Body of pancreas (tissue), 4 donors: ENCODE data around the gene SLC25A30. TPM values are rescaled to one million over a fixed set of nuclear protein-coding genes. Genes with fewer than 3 reads are reported as not detected.
A peak's percentile ranks its signal among the peaks of the same experiment; 100 is the strongest.
"Not testable (repeated sequence)": the region's sequence is repeated elsewhere in the genome, so short reads cannot be mapped to it uniquely, and the experiment has no call there.

Experiments used
- ATAC-seq: fragments of 150-250 bp; one replicate; pipeline ENCODE4 v1.9.1; 2016
- DNase-seq, 4 donors: peaks; one replicate each; pipeline ENCODE4 v3.0.0-alpha.2; 2019
- H3K27ac ChIP-seq, 4 donors: fragments of 200-600 bp; sonication (generic); 1 replicate in 3 of 4; 2 replicates in 1 of 4; pipeline versions ENCODE4 v1.5.1 to v1.6.1; 2016 to 2019; ENCODE audit warnings: mild to moderate bottlenecking in 1 of 4, mixed read lengths in 1 of 4, moderate library complexity in 1 of 4
- H3K27me3 ChIP-seq, 2 donors: fragments of 200-600 bp; sonication (generic); one replicate each; pipeline ENCODE4 v1.6.0; 2016; ENCODE audit warnings: mild to moderate bottlenecking in 1 of 2
- H3K36me3 ChIP-seq, 2 donors: fragments of 200-600 bp; sonication (generic); replicated peaks in 1 of 2; 2 replicates each; pipeline ENCODE4 v1.5.1; 2016; ENCODE audit warnings: low read depth in 2 of 2; ENCODE audit not compliant: insufficient read depth in 1 of 2
- H3K4me1 ChIP-seq: fragments of 200-600 bp; sonication (generic); one replicate; pipeline ENCODE4 v1.6.0; 2016
- H3K4me3 ChIP-seq, 2 donors: fragments of 200-600 bp; sonication (generic); 1 replicate in 1 of 2; 2 replicates in 1 of 2; pipeline ENCODE4 v1.5.1; 2016 to 2019
- H3K9me3 ChIP-seq, 3 donors: fragments of 200-600 bp; sonication (generic); 1 replicate in 2 of 3; 2 replicates in 1 of 3; pipeline ENCODE4 v1.5.1; 2016
- CTCF ChIP-seq, 7 experiments: fragments of 450-650 bp in 4 of 7; fragments of 200-600 bp in 3 of 7; sonication (generic) in 3 of 7; IDR thresholded peaks; one replicate each; pipeline ENCODE4 v1.5.1; 2016 to 2019; ENCODE audit warnings: antibody characterized with exemption in 7 of 7
- POLR2A ChIP-seq, 3 donors: fragments of 450-650 bp; IDR thresholded peaks; one replicate each; pipeline ENCODE4 v1.6.1; 2016; ENCODE audit warnings: antibody characterized with exemption in 3 of 3, mild to moderate bottlenecking in 2 of 3
- WGBS, 2 donors: methylation state at CpG; one replicate each; pipeline ENCODE4 v1.1.5; 2017; 5-methylcytosine and 5-hydroxymethylcytosine counted together
- intact Hi-C: fragments of 100-400 bp; cut with DNase I; formaldehyde crosslinking; loops from one replicate; pipeline ENCODE4 v1.15.1; 2023
- total RNA-seq, 2 donors: library from RNA; depleted of rRNA; stranded (reverse); fragments of >200 nt; gene quantifications; one replicate each; pipeline ENCODE4 v1.1.0, GENCODE V29; 2016

SLC25A30 gene
- total RNA-seq, 2 donors from 2014 or later: 7.3 to 10.1 TPM

GRCh38 chr13:45434556-45435371 lies 16.6 kb upstream of the SLC25A30 start:
- no peak for DNase-seq
- Histone ChIP-seq H3K36me3 (no peaks in the 10 kb centered on the region), H3K27me3 (no peaks in the 10 kb centered on the region), H3K4me3 (no peak overlapping the region), H3K4me1 (peaks cover 21% of the 10 kb centered on the region), H3K9me3 (no peaks in the 10 kb centered on the region), H3K27ac (no peak overlapping the region)
- intact Hi-C loops: no loop called here
- 73 to 82% methylated on average over 8 of the region's 8 CpGs for WGBS, 2 donors
- TF ChIP-seq POLR2A (IDR thresholded peaks at IDR 0.05) (no peak), CTCF (IDR thresholded peaks at IDR 0.05) (no peak)
- no peak for ATAC-seq

DNA sequence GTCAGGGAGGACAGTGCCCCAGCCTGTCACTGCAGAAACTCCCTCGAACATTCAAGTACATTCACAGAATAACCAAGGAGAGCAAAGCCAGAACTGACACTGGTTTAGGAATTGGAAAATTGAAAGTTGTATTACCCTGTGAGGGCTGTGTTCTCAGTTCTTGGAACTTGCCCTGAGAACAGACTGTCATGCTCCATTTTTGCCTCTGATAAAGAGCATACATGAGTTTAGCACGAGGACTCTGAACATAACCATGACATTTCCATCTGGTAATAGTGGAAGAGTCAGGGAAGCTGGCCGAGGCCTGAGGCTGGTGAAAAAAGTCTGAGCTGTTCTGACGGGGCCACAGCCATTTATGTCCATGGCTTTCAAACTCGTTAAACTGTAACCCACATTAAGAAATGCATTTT lies 15.2 kb upstream of the SLC25A30 start:
- H3K4me1 ChIP-seq: peaks cover 21% of the 10 kb centered on the region
- DNase-seq (no peak), ATAC-seq (peak; percentile 58)
- TF ChIP-seq POLR2A (IDR thresholded peaks at IDR 0.05): no peak
- no peaks in the 10 kb centered on the region for H3K36me3 ChIP-seq
- WGBS, 2 donors: 11 to 25% methylated on average over 5 of the region's 5 CpGs
- intact Hi-C loops: no loop called here
- H3K4me3 ChIP-seq: no peak overlapping the region
- H3K9me3 ChIP-seq: no peaks in the 10 kb centered on the region
- peak overlapping the region; percentile 51 to 76 (median 54) for H3K27ac ChIP-seq
- no peaks in the 10 kb centered on the region for H3K27me3 ChIP-seq

- H3K27ac ChIP-seq: peak overlapping the region; percentile 51 to 76 (median 54)
Observed at GRCh38 chr13:45432737-45433380, 14.7 kb upstream of the SLC25A30 start.

GRCh38 chr13:45426056-45426841 lies 8.1 kb upstream of the SLC25A30 start:
- H3K4me3 ChIP-seq, DNase-seq, H3K4me1 ChIP-seq, H3K9me3 ChIP-seq, H3K27ac ChIP-seq, ATAC-seq, H3K27me3 ChIP-seq, intact Hi-C loops, H3K36me3 ChIP-seq: not testable (repeated sequence)
- 81 to 84% methylated on average over 16 of the region's 16 CpGs for WGBS, 2 donors

More at GRCh38 chr13:45432737-45433380, 14.7 kb upstream of the SLC25A30 start:
- H3K36me3 ChIP-seq: no peaks in the 10 kb centered on the region
- H3K9me3 ChIP-seq: no peaks in the 10 kb centered on the region
- intact Hi-C loops: no loop called here
- H3K27me3 ChIP-seq: no peaks in the 10 kb centered on the region
- H3K4me3 ChIP-seq: no peak overlapping the region
- ATAC-seq: peak; percentile 30
- no peak for DNase-seq
- H3K4me1 ChIP-seq: peaks cover 21% of the 10 kb centered on the region
- TF ChIP-seq CTCF (IDR thresholded peaks at IDR 0.05) (no peak), POLR2A (IDR thresholded peaks at IDR 0.05) (no peak)
- 43 to 61% methylated on average over 6 of the region's 6 CpGs for WGBS, 2 donors

GRCh38 chr13:45422731-45423292 lies 4.6 kb upstream of the SLC25A30 start:
- TF ChIP-seq POLR2A (IDR thresholded peaks at IDR 0.05): no peak
- no peak for TF ChIP-seq CTCF (IDR thresholded peaks at IDR 0.05)
- no peak overlapping the region for H3K27ac ChIP-seq
- no peaks in the 10 kb centered on the region for H3K4me1 ChIP-seq
- ATAC-seq (no peak), DNase-seq (no peak)
- H3K9me3 ChIP-seq: no peaks in the 10 kb centered on the region
- H3K27me3 ChIP-seq: no peaks in the 10 kb centered on the region
- WGBS, 2 donors: 74 to 76% methylated on average over 3 of the region's 3 CpGs
- no peak overlapping the region for H3K4me3 ChIP-seq
- intact Hi-C loops: no loop called here
- H3K36me3 ChIP-seq: no peaks in the 10 kb centered on the region
